ENCODE results near the gene ARID1B.

DNA sequence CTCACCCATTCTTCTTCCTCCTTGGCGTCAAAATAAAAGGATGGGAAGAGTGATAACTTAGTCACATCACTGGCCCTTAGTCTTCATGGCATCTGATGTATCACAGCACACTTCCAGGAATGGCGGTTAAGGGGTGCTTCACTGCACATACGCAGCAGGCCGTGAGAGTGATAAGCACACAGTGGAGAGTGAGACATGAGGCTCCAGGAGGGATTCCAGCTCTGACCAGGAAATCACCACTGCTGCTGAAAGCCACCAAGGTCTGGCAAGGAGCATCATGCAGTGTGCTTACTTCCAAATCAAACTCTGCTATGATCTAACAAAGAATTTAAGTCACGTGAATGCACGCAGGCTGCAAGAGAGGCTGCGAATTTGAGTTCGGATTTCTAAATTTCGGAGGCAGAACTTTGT, 62.4 kb downstream of the ARID1B start:
- TF ChIP-seq KAT2B (IDR thresholded peaks at IDR 0.05; ENCODE audit: borderline replicate concordance, low read depth, low read length): no peak
- TF ChIP-seq, protein P1, sequence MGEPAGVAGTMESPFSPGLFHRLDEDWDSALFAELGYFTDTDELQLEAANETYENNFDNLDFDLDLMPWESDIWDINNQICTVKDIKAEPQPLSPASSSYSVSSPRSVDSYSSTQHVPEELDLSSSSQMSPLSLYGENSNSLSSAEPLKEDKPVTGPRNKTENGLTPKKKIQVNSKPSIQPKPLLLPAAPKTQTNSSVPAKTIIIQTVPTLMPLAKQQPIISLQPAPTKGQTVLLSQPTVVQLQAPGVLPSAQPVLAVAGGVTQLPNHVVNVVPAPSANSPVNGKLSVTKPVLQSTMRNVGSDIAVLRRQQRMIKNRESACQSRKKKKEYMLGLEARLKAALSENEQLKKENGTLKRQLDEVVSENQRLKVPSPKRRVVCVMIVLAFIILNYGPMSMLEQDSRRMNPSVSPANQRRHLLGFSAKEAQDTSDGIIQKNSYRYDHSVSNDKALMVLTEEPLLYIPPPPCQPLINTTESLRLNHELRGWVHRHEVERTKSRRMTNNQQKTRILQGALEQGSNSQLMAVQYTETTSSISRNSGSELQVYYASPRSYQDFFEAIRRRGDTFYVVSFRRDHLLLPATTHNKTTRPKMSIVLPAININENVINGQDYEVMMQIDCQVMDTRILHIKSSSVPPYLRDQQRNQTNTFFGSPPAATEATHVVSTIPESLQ (CRISPR knock-in tag; conservative IDR thresholded peaks at IDR 0.05): no peak
